Stimulated activated CD4-positive, alpha-beta T cell treated with anti-CD3 and anti-CD28 coated beads, Interleukin-2, amount 100 ng/mL, for 48 hours (primary cell): ENCODE results near the gene SLC5A8.
"Not testable (repeated sequence)": the region's sequence is repeated elsewhere in the genome, so short reads cannot be mapped to it uniquely, and the experiment has no call there.

Experiments
- DNase-seq, 2 donors: peaks; one replicate each; pipeline ENCODE4 v3.0.0-alpha.2; 2020

SLC5A8 gene

DNA sequence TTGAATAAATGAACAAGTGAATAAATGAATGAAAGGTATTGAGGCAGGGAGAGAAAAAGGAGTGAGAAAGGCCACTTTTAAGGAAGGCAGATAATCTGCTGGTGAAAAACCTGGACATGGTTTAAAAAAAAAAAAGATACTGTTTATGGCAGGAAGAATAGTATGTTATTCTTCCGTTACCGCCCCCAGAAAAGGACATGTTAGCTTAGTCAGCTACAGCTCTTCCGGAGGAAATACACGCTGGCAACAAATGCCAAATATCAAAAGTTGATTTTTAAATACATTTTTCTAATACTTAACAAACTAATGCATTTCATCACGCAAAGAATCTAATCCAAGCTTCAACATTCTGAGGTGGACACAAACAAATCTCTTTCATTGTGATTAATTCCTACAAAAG lies 43.2 kb downstream of the SLC5A8 start:
- no peak for DNase-seq

DNA sequence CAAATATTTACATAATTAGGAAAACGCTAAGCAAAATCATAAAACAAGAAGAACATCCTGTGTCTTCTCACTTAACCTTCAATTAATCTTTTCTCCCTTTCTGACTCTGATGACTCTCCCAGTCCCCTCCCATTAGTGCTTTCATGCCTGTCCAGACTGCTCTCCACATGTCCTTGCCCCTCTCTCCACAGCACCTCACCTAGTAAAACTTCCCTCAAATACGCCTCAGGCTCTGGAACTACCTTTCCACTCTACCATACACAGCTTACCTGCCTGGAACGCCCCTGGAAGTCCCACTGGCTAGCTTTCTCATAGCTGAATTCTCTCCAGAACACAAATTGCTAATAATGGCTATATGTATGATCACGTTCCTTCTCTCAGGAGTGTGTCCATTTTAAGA lies 44.7 kb downstream of the SLC5A8 start:
- no peak for DNase-seq

GRCh38 chr12:101145777-101146431 lies 64.1 kb downstream of the SLC5A8 start:
- not testable (repeated sequence) for DNase-seq

DNA sequence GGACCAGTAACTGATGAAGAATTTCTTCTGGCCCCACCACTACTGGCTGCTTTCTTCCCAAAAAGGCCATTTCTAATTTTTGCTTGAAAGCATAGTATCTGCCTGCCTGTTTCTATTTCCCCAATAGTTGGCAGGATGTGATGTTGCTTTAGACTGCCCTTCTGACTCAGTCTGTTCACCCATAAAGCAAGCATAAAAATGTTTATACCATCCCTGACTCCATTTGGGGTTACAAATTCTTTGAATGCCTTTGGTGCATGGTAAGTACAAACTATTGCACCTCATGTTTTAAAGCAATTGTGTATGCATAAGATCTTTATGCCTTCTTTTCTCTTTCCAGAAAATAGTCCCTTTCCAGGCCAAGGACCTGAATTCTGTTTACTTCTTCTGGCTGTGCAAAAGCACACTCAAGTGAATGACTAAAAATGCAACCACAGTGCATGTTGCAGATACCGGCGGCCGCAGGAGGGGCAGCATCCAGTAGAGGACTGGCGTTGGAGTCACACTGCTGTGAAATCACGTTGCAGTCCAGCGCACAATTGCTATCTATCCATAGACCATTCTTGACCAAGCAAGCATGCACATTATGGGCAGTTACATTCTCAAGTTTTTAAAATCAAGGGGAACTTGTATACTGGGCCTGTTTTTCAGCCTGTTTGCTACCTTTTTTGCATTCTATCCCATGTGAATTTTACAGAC lies 82.4 kb downstream of the SLC5A8 start:
- no peak for DNase-seq

- DNase-seq: no peak
Observed at GRCh38 chr12:101117842-101118241, 92.2 kb downstream of the SLC5A8 start.

DNA sequence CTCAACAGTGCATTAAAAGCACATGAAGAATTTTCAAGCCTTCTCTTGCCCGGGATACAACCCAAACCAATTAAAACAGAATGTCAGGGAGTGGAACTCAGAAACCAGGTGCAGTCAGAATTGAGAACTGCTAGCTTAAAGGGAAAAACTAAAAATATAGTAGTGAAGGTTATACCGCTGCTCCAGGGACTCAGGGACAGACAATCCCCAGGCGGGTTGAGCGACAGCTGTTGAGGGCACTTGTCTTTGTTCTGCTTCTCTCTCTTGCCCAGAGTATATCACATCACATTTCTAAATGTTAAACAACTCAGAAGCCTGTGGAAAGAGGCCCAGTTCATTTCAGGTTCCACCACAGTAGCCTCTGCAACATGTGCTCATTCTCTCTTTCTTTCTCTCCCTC lies 93.1 kb downstream of the SLC5A8 start:
- DNase-seq: no peak

GRCh38 chr12:101115326-101115725 lies 94.7 kb downstream of the SLC5A8 start:
- no peak for DNase-seq

DNA sequence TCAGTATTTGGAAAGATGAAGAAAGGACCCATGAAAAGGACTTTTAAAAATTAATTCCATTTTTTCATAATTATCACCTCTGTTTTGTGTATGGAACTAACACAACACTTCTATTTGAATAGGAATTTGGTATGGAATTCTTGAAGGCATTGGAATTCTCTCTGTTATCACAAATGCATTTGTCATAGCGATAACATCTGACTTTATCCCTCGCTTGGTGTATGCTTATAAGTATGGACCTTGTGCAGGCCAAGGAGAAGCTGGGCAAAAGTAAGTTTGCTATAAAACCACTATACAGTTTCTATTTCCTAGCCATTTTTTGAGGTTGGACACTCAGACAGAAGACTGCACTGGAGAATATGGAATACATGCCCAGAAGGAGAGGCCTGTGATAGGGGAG lies 98.6 kb downstream of the SLC5A8 start:
- no peak for DNase-seq

DNA sequence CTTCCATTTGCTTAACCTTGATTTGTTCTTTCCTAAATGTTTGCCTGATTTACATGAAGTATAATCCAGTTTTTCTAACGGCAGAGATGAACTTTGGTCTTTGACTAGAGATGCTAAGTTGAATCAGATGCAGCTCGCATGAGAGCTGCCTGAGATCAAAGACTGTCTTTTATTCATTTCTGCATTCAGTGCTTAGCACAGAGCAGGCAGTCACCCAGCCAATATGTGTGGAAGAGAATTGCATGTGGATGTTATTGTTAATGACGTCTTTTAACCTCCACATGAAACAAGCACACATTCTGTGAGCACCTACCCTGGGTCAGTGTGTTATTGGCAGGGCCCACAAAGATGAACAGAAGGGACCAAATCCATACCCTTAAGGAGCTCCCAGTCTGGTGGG lies 99.2 kb downstream of the SLC5A8 start:
- DNase-seq: no peak

GRCh38 chr12:101108130-101108529 lies 101.9 kb downstream of the SLC5A8 start:
- no peak for DNase-seq

DNA sequence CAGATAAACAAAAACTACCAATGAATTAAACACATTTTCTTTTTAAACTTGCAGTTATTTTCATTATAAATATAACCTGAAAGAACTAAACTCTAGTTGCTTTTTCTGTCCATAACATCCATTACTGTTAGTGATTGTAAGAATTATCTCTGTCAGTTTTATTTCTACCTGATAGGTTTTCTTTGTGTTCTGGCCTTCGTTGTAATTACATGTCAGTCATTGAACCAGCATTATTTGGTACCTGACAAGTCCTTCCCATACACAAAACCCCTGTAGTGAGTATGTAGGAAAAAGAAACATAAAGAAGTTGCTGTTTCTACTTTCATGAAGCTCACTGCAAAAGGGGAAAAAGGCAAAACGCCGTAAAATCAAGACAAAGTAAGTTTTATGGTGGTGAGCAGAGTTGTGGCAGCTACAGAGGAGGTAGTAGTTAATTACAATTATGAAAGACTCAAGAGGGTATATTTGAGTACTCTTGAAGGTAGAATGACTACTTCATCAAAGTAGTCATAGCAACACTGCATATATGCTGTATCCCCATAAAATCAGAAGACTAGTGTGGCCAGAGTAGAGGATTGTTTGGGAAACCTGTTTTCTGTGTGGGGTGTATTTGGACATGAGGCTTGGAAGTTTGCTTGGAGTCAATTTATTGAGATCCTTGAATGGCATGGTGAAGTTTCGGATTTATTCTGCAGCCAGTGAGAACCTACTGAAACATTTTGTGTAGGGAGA lies 102.8 kb downstream of the SLC5A8 start:
- DNase-seq: no peak
